Parathyroid adenoma (tissue), 2 donors: ENCODE measurements around the gene SETD4.

Experiments
- H2AFZ ChIP-seq: fragments of 300-600 bp; sonication (generic); one replicate; pipeline ENCODE4 v1.7.0; 2017; ENCODE audit warnings: antibody characterized with exemption, mild to moderate bottlenecking
- H3K27ac ChIP-seq: fragments of 300-600 bp; sonication (generic); one replicate; pipeline ENCODE4 v1.7.0; 2017
- H3K27me3 ChIP-seq: fragments of 300-600 bp; sonication (generic); one replicate; pipeline ENCODE4 v1.7.0; 2017; ENCODE audit warnings: low read length; ENCODE audit not compliant: control insufficient read depth, insufficient read depth
- H3K36me3 ChIP-seq: fragments of 300-600 bp; sonication (generic); one replicate; pipeline ENCODE4 v1.7.0; 2017; ENCODE audit warnings: low read length; ENCODE audit not compliant: control insufficient read depth, insufficient read depth
- H3K4me1 ChIP-seq: fragments of 300-600 bp; sonication (generic); one replicate; pipeline ENCODE4 v1.7.0; 2017; ENCODE audit warnings: control low read depth
- H3K4me2 ChIP-seq: fragments of 300-600 bp; sonication (generic); one replicate; pipeline ENCODE4 v1.7.0; 2017; ENCODE audit warnings: low read length
- H3K4me3 ChIP-seq: fragments of 300-600 bp; sonication (generic); one replicate; pipeline ENCODE4 v1.7.0; 2017; ENCODE audit warnings: low read depth, low read length
- H3K79me2 ChIP-seq: fragments of 300-600 bp; sonication (generic); one replicate; pipeline ENCODE4 v1.7.0; 2017; ENCODE audit warnings: control low read depth
- H3K9ac ChIP-seq: fragments of 300-600 bp; sonication (generic); one replicate; pipeline ENCODE4 v1.7.0; 2017; ENCODE audit warnings: mild to moderate bottlenecking
- H3K9me3 ChIP-seq: fragments of 300-600 bp; sonication (generic); one replicate; pipeline ENCODE4 v1.7.0; 2017; ENCODE audit warnings: low read length; ENCODE audit not compliant: control insufficient read depth
- CTCF ChIP-seq: fragments of 300-600 bp; sonication (generic); IDR thresholded peaks from one replicate; pipeline ENCODE4 v1.7.0; 2017; ENCODE audit warnings: antibody characterized with exemption, mild to moderate bottlenecking
- donor health status: primary hyperparathyroidism.

Gene SETD4

GRCh38 chr21:36097427-36098181 lies 37.3 kb upstream of the SETD4 start:
- H3K9me3 ChIP-seq = no peaks in the 10 kb centered on the region
- no peak overlapping the region for H2AFZ ChIP-seq
- H3K79me2 ChIP-seq = no peaks in the 10 kb centered on the region
- no peaks in the 10 kb centered on the region for H3K36me3 ChIP-seq
- no peak overlapping the region for H3K4me3 ChIP-seq
- H3K4me2 ChIP-seq = no peak overlapping the region
- TF ChIP-seq CTCF = no peak
- H3K9ac ChIP-seq = no peak overlapping the region
- H3K27ac ChIP-seq = no peak overlapping the region
- H3K27me3 ChIP-seq = no peaks in the 10 kb centered on the region
- no peaks in the 10 kb centered on the region for H3K4me1 ChIP-seq

- no peaks in the 10 kb centered on the region for H3K36me3 ChIP-seq
- H2AFZ ChIP-seq = no peak overlapping the region
- H3K9ac ChIP-seq = no peak overlapping the region
- no peaks in the 10 kb centered on the region for H3K27me3 ChIP-seq
- no peaks in the 10 kb centered on the region for H3K4me1 ChIP-seq
- H3K9me3 ChIP-seq = no peaks in the 10 kb centered on the region
- no peak overlapping the region for H3K4me3 ChIP-seq
- TF ChIP-seq CTCF = no peak
- no peak overlapping the region for H3K4me2 ChIP-seq
- H3K27ac ChIP-seq = no peak overlapping the region
- no peaks in the 10 kb centered on the region for H3K79me2 ChIP-seq
Observed at GRCh38 chr21:36096398-36097290, 36.3 kb upstream of the SETD4 start.

GRCh38 chr21:36093512-36093911 lies 33.2 kb upstream of the SETD4 start:
- Histone ChIP-seq H3K79me2 (no peaks in the 10 kb centered on the region), H2AFZ (no peak overlapping the region), H3K4me3 (no peak overlapping the region), H3K27me3 (no peaks in the 10 kb centered on the region), H3K9ac (no peak overlapping the region), H3K27ac (no peak overlapping the region), H3K4me2 (no peak overlapping the region), H3K36me3 (no peaks in the 10 kb centered on the region), H3K4me1 (no peaks in the 10 kb centered on the region), H3K9me3 (no peaks in the 10 kb centered on the region)
- TF ChIP-seq CTCF = no peak

GRCh38 chr21:36092681-36093080 lies 32.4 kb upstream of the SETD4 start:
- H3K4me1 ChIP-seq = no peaks in the 10 kb centered on the region
- H3K4me2 ChIP-seq = no peak overlapping the region
- no peak overlapping the region for H3K4me3 ChIP-seq
- no peak overlapping the region for H2AFZ ChIP-seq
- no peaks in the 10 kb centered on the region for H3K9me3 ChIP-seq
- no peaks in the 10 kb centered on the region for H3K79me2 ChIP-seq
- no peak overlapping the region for H3K9ac ChIP-seq
- no peak for TF ChIP-seq CTCF
- H3K27ac ChIP-seq = no peak overlapping the region
- H3K36me3 ChIP-seq = no peaks in the 10 kb centered on the region
- H3K27me3 ChIP-seq = no peaks in the 10 kb centered on the region
